ENCODE data around the gene CCDC8.
"Not testable (repeated sequence)": the region's sequence is repeated elsewhere in the genome, so short reads cannot be mapped to it uniquely, and the experiment has no call there.

The CCDC8 gene
- total RNA-seq = 0 to 0.12 reads per million in 2 experiments

DNA sequence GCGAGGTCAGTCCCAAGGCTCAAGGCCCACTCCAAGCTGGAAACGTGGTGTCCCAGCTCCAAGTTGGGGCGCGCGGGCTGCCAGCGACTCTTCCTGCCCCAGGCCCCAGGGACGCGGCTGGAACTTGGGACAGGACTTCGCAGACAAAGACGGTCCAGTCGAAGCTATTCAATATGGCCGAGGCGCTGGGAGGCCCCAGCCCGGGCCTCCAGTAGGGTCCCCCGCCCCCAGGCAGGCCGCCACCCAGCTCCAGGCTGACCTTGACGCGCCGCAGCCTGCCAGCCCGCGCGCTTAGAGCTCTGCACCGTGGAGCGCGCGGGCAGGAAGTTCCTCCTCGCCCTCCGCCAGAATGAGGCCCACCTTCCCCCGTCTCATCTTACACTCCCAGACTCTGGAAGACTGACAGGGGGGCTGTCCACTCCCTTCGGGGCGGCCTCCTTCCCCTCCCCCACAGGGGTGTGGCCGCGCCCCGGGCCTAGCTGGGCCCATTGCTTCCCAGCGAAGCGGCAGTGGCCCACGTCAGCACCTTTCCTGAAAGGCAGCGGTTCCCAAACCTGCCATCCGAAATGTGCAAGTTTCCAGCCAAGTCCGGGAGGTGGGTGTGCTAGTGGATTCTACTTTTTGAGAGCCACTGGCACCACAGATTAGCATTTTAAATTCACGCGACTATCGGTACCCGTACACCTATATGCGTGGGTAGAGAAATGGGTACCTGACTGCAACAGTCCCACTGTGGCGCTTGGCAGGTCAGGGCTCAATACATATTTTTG, at the start of gene CCDC8:
CCDC8 (minus strand) TSS at position 303 of the 770 bp plus-strand sequence. CDS start 754 bp downstream, outside the sequence.
- no peak for DNase-seq (ENCODE audit: low read depth)

GRCh38 chr19:46461537-46461936, 48.2 kb upstream of the CCDC8 start:
- DNase-seq (ENCODE audit: low read depth) = no peak

DNA sequence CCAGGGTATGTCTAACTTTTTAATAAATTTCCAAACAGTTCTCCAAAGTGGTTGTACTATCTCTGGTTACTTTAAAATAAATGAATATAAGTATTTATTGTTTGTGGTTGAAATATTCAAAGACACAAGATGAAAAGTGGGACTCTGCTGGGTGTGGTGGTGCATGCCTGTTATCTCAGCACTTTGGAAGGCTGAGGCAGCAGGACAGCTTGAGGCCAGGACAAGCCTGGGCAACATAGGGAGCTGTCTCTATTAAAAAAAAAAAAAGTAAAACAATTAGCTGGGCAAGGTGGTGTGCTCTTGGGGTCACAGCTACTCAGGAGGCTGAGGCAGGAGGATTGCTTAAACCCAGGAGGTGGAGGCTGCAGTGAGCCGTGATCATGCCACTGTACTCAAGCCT, 47.6 kb upstream of the CCDC8 start:
- no peak for DNase-seq (ENCODE audit: low read depth)

DNA sequence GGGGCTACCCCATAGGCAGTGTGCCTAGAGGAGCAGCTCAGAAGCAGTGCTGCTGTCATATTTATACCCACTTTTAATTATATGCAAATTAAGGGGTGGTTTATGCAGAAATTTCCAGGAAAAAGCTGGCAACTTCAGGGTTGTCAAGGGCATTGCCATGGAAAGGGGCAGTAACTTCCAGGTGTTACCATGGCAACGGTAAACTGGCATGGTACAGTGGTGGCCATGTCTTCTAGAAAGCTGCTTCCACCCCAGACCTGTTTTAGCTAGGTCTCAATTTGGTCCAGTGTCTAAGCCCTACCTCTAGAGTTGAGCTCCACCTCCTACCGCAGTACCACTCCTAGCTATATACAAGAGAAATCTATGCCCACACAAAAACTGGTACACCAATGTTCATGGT, 46.7 kb upstream of the CCDC8 start:
- DNase-seq (ENCODE audit: low read depth) = no peak

DNA sequence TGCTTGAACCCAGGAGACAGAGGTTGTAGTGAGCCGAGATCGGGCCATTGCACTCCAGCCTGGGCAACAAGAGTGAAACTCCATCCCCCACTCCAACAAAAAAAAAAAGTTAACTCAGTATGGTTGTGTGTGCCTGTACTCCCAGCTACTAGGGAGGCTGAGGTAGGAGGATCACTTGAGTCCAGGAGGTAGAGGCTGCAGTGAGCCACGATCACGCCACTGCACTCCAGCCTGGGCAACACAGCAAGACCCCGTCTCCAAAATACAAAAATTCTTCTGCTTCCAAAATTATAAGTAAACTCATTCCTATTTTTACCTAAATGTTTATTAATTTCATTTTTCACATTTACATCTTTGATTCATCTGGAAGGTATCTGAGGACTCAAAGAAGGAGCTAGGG, 43.6 kb upstream of the CCDC8 start:
- DNase-seq (ENCODE audit: low read depth) = no peak

GRCh38 chr19:46454244-46454643, 40.9 kb upstream of the CCDC8 start:
- no peak for DNase-seq (ENCODE audit: low read depth)

GRCh38 chr19:46453661-46454060, 40.3 kb upstream of the CCDC8 start:
- DNase-seq (ENCODE audit: low read depth) = no peak

DNA sequence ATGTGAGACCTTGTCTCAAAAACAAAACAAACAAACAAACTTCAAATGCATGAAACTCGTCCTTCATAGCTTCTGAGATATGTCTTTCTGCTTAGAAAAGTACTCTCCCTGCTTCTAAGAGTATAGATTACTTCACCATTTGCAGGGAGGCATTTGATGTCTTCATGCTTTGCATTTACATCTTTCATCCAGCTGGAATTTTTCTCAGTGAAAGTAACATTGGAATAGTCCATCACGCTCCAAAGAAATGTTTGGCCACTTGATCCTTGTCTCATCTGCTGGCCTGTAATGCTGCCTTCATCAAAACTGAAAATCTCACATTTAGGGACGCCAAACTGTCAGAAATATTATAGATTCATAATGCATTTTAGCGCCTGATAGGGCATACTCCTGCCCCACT, 38.8 kb upstream of the CCDC8 start:
- no peak for DNase-seq (ENCODE audit: low read depth)

- no peak for DNase-seq (ENCODE audit: low read depth)
Observed at GRCh38 chr19:46451352-46451751, 38.0 kb upstream of the CCDC8 start.

DNA sequence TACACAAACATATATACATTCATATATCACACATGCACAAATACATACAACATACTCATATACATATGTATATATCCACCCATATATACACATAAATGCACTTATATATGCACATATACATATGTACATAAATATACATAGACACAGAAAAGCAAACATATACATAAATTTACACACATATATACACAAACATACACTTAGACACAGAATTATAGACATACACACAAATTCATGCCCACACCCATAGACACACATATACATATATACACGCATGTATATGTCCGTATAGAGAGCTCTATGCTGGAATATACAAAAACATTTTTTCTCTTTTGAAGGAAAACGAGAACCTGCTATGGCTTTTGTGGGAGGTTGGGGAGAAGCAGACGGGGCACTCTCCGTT, 37.4 kb upstream of the CCDC8 start:
- no peak for DNase-seq (ENCODE audit: low read depth)

GRCh38 chr19:46449228-46449627, 35.9 kb upstream of the CCDC8 start:
- no peak for DNase-seq (ENCODE audit: low read depth)

DNA sequence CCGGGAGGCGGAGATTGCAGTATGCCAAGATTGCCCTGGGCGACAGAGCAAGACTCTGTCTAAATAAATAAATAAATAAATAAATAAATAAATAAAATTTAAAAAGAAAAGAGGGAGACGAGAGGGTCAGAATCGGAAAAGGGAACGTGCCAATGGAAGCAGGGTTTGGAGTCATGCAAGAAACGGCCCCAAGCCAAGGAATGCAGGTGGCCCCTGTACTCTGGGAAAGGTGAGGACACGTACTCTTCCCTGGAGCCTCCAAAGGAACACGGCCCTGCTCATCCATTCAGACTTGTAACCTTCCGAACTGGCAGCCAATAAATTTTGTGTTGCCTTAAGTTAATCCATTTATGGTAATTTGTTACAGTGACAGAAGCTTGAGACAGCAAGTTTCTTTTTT, 35.2 kb upstream of the CCDC8 start:
- no peak for DNase-seq (ENCODE audit: low read depth)

DNA sequence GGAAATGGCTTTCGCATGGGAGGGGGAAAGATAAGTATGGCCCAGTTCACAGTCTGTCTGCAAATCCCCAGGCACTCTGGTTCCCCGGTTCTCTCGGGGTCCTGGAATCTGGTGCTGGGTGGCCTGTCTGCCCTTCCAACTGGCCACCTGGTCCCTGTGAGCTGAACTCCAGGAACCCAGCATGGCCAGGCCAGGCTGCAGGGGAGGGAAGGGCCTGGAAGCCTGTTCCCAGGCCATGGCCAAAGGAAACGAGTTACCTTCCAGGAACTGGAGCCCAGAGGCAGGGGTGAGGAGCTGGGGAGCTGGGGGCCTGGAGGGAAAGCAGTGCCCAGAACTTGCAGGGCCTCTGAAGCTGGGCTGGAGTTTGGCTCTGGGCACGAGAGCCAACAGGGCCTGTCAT, 34.5 kb upstream of the CCDC8 start:
- DNase-seq (ENCODE audit: low read depth) = no peak

DNA sequence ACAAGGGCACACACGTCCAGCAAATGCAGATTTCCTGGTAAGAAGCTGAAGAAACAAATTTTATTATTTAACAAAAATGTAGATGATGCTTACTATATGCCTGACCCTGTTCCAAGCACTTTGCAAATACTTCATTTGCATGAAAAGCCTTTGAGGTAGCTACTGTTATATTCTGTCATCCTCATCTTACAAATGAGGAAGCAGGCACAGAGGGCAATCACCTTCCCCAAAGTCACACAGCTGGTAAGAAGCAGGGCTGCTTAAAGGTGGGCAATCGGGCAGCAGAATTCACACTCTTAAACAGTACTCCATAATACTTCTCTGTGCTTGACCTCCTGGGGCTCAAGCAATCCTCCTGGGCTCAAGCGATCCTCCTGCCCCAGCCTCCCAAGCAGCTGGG, 33.6 kb upstream of the CCDC8 start:
- DNase-seq (ENCODE audit: low read depth) = no peak

DNA sequence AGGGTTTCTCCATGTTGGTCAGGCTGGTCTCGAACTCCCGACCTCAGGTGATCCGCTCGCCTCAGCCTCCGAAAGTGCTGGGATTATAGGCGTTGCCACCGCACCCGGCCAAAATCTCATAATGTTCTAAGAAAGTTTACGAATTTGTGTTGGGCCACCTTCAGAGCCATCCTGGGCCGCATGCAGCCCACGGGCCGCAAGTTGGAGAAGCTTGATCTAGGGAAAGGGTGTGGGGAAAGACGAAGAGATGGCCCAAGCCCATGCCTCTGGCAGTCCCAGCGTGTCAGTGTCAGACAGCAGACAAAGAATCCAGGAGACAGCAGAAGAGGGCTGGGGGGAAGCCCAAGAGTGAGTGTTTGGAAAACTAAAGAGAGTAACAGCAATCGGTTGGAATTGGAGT, 32.7 kb upstream of the CCDC8 start:
- no peak for DNase-seq (ENCODE audit: low read depth)

- no peak for DNase-seq (ENCODE audit: low read depth)
Observed at GRCh38 chr19:46442808-46443450, 29.6 kb upstream of the CCDC8 start.

DNA sequence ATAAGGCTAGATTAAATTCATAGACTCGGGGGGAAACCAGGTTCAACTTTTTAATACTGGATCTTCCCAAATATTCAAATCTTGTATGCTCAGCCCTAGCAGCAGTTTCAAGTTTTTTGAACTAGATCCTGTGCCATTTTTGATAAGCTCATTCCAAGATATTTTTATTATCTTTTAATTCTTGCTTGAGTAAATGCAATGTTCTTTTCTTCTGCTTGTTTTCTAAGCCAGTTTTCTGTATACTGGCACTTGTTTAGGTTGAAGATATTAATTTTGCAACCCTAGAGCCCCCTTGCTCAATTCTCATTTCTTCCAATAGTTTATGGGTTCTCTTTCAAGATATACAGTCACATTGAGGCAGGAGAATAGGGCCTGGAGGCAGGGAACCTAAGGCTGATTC, 28.5 kb upstream of the CCDC8 start:
- DNase-seq (ENCODE audit: low read depth) = no peak

DNA sequence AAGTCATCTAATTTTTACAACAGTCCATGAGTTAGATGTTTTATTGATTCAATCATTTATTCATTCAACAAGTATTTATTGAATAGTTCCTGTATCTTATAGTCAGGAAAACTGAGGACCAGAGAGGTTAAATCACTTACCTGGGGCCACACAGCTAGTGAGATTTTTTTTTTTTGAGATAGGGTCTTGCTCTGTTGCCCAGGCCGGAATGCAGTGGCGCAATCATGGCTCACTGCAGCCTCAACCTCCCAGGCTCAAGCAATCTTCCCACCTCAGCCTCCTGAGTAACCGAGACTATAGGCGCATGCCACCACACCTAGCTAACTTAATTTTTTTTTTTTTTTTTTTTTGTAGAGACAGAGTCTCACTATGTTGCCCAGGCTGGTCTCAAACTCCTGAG, 22.3 kb upstream of the CCDC8 start:
- DNase-seq (ENCODE audit: low read depth) = not testable (repeated sequence)

- no peak for DNase-seq (ENCODE audit: low read depth)
Observed at GRCh38 chr19:46435009-46435408, 21.6 kb upstream of the CCDC8 start.

DNA sequence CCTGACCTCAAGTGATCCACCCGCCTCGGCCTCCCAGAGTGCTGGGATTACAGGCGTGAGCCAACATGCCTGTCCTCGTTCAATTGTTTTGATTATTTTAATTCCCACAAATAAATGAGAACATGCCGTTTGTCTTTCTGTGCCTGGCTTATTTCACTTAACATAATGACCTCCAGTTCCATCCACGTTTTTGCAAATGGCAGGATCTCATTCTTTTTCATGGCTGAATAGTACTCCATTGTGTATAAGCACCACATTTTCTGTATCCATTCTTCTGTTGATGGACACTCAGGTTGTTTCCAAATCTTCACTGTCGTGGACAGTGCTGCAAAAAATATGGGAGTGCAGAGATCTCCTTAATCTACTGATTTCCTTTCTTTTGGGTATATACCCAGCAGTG, 20.1 kb upstream of the CCDC8 start:
- not testable (repeated sequence) for DNase-seq (ENCODE audit: low read depth)

- DNase-seq (ENCODE audit: low read depth) = no peak
Observed at GRCh38 chr19:46431824-46432223, 18.5 kb upstream of the CCDC8 start.

- no peak for DNase-seq (ENCODE audit: low read depth)
Observed at GRCh38 chr19:46429999-46430398, 16.6 kb upstream of the CCDC8 start.

GRCh38 chr19:46428239-46429135, 15.1 kb upstream of the CCDC8 start, which contains the start of gene PNMA8C:
Gene PNMA8C, minus strand, starts transcription at chr19:46428936. Its CDS starts 577 bp downstream, at chr19:46428359.
- no peak for DNase-seq (ENCODE audit: low read depth)
